ENCODE measurements around the gene PRKAG2.

PRKAG2 gene

DNA sequence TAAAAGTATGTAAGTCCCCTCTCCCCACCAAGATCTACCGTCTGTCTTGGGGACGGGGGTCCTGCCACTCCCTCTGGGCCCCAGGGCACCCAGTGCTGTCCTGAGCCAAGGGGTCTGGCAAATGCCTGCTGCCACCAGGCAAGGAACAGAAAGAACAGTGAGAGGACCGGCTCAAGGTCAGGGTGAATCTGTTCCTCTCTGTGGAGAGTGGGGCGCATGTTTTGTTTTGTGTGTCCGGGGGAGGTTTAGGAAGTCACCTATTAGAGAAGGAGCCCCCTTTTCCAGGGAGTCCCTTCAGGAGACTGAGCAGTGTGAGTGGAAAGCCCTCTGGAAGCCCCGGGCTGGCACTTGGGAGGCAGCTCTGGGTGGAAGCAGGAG is 198.7 kb downstream of the PRKAG2 start:
- DNase-seq (ENCODE audit: low spot score) = no peak

DNA sequence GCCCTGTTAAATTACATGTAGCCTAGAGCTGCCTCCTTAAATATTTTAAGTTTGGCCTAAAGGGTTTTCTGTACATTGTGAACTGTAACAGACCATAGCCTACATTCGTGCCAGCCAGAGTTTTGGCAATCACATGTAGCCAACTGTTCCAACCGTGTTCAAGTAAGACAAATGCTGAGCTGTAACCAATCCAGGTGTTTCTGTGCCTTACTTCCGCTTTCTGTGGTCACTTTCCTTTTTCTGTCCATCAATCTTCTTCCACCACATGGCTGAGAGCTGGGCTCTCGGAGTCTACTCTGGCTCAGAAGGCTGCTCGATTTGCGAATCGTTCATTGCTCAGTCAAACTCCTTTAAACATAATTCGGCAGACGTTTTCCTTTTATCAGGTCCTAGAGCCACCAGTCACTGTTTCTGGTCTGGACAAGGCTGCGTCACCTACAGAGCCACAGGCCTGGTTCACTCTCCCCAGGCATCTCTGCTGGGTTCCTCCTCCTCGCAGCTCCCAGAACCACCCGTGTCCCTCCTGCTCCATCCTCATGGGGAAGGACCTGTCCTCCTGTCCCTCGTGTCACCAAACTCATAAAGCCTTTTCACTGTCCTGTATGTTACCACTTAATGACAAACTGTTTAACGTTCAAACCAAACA is 199.2 kb downstream of the PRKAG2 start:
- DNase-seq (ENCODE audit: low spot score) = no peak

DNA sequence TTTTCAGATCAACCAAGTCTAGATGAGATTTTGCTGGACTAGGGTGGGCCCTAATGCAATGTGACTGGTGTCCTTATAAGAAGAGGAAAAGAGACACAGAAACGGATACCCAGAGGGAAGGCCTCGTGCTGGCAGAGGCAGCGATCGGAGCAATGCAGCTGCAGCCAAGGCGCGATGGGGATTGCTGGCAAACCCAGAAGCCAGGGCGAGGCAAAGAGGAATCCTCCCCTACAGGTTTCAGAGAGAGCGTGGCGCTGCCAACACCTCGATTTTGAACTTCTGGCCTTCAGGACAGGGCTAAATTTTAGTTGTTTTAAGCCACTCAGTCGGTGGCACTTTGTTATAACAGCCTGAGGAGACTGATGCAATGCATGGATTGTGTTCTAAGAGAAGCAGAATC is 200.2 kb downstream of the PRKAG2 start:
- DNase-seq (ENCODE audit: low spot score) = no peak

DNA sequence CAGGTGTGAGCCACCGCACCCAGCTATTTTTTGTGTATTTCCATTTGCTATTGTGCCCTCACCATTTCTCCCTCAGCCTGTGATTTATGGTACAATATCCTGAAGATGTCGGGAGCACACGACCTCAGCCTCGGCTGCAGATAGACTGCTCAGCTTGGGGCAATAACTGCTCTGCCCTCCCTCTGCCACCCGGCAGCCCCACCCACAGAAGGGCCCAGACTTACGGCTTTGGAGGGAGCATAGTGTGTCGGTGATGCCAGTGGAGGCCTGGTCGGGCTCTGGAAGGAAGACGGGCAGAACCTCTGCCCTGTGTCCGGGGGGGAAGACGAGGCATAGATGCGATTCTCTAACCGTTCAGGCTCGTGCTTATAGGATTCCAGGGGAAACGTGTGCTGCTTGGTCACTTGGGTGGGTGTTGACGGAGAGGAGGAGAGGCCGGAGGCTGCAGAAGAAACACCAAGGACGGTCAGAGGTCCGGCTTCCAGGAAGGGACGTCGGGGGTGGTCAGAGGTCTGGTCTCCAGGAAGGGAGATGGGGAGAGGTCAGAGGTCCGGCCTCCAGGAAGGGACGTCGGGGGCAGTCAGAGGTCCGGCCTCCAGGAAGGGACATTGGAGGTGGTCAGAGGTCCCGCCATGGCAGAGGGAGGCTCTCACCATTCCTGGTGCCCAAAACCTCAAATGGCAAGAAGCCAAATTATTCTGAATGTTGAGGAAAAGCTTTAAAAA is 201.6 kb downstream of the PRKAG2 start:
- no peak for DNase-seq (ENCODE audit: low spot score)

DNA sequence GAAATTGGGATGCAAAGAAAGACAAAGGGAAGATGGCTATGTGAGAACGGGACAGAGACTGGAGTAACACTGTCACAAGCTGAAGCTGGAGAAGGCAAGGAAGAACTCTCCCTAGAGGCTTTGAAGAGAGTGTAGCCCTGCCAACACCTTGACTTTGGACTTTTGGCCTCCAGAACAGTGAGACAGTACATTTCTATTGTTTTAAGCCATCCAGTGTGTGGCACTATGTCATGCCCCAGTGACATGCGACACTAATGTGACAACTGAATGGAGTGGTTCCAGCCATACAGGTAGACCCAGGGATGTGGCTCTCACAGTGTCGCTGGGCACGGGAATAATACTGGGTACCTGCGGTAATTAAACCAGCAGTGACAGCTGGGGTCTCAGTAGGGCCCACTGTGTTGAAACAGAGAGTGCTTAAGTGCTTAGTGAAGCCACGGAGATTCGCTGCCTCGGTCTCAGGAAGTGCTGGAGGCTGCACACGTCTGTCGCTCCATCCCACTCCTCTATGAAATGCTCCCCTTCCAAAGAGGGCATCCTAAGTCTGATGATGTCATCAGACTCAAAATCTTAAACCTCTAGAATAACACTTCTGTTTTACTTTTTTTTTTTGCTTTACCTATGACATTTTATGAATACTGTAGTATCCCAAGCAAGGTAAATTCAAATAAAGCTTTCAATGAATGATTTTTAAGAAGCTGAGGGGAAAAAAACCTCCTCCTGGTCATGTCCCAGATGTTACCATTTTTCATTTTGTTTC is 202.6 kb downstream of the PRKAG2 start:
- DNase-seq (ENCODE audit: low spot score) = no peak

DNA sequence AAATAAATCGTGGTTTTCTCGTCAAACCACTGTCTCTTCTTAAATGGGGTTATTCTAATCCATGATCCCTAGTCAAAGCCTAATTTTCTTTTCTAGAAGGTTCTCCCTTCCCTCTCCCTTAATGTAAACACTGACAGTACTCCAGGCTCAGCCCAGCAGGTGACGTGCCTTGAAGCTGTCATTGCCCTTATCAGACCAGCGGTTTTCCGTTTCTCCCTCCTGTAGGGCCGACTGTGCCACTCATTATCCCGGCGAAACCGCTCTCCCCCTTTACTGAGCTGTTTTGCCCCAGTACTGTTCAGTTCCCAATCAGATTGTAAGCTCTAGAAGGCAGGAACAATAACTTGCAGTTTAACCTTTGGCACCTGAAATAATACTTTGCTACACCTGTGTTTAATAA is 203.7 kb downstream of the PRKAG2 start:
- DNase-seq (ENCODE audit: low spot score) = no peak

DNA sequence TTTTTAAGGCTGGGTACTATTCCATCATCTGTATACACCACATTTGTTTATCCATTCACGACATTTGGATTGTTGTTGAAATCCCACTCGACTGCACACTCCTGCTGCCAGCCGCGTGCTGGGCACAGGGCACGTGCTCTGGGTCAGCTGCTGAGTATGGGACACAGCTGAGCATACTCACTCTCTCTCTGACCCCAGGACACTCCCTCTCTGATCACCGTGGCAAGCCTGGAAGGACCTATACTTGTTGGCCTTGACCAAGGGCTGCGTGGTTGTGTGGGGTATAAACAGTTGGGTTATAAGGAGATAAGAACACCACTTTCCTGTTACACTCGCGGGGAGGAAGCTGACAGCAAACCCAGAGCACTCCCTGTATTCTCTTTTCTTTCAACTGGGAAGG is 204.2 kb downstream of the PRKAG2 start:
- DNase-seq (ENCODE audit: low spot score) = no peak

DNA sequence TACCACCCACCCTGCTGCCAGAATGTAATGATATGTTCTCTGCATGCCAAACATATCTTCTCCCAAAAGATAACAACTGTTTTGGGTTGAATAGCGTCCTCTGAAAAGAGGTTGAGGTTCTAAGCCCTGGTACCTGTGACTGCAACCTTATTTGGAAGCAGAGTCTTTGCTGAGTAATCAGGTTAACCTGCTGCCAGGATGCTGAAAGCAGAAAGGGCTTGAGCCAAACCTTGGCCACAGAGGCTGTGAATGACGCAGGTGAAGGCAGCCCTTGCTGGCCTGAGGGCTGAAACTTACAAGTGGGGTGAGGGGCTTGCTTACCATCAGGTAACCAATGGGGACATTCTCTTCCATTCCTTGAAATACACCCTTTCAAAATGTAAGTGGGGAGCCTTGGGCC is 205.4 kb downstream of the PRKAG2 start:
- peak; percentile 68 for DNase-seq (ENCODE audit: low spot score)

DNA sequence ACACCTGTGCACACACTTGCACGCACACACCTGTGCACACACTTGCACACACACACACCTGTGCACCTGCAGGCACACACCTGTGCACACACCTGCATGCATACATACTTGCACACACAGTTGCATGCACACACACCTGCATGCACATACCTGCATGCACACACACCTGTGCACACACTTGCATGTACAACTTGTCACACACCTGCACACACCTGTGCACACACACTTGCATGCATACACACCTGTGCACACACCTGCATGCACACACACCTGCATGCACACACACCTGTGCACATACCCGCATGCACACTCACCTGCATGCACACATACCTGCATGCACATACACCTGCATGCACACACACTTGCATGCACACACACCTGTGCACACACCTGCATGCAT is 207.2 kb downstream of the PRKAG2 start:
- no peak for DNase-seq (ENCODE audit: low spot score)

DNA sequence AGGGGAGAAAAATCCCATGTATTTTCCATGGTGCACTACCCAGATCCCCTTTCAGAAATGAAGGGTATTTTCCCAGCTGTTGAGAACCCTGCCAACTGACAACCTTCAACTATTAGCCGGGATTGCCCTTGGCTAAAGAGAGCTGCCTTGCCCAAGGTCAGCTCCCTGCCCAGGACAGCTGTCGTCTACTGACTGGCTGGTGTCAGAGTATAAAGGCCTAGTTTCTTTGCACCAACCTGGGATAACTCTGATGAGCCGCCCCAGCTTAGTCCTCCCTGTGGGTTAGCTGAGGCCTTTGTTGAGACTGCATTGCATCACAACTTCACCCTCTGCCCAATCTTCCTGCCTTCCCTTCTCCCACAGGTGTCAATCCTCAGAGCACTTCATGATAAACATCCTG is 210.0 kb downstream of the PRKAG2 start:
- no peak for DNase-seq (ENCODE audit: low spot score)

DNA sequence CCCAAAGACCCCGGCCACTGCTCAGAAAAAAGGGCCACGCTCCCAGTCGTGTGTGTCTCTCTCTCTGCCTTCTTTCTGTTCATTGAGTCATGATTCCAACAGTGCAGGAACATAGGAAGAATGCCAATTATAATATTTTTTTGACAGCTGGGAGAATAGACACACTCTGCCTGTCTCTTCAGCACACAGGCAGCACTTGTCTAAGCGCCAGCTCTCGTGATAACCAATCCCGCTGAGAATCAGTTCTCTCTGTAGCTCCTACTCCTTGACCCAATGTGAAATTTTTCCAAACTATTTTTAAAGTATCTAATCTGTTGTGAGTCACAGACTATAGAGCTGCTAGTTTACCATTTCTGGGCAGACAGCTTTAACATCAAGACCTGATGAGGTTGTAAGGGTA is 211.5 kb downstream of the PRKAG2 start:
- peak; percentile 48 for DNase-seq (ENCODE audit: low spot score)

DNA sequence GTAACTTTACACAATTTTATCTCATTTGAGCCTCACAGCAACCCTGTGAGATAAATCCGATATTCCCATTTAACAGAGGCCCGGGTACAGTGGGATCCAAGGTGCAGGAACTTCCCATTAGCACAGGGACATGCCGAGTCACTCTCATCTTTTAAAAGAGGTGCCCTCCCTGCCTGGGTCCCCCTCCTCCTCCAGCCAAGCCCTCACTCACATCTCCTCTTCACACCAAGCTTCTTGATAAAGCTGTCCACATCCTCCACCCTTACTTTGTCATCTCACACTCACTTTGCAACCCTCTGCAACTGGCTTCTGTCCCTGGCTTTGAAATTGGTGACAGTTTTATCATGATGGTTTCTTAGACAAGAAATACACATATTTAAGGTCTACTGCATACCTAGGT is 212.6 kb downstream of the PRKAG2 start:
- no peak for DNase-seq (ENCODE audit: low spot score)

DNA sequence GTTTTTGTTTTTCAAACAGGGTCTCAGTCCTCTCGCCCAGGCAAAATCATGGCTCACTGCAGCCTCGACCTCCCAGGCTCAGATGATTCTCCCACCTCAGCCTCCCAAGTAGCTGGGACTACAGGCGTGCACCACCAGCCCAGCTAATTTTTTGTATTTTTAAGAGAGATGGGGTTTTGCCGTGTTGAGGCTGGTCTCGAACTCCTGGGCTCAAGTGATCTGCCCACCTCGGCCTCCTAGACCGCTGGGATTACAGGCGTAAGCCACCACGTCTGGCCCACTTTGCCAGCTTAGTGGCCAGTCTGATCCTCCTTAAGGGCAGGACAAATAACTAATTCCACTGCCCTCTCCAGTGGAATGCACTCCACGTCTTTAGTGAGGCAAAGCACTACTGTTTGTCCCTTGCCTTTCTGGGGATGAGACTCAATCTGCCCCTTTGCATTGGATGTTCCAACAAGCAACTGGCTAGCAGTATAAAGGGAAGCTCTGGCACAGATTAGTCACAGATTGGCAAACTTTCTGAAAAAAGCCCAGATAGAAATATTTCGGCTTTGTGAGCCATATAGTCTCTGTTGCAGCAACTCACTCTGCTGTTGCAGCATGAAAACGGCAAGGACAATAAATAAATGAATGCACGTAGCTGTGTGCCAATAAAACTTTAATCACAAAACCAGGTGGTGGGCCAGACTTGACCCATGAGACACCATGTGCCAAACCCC is 213.4 kb downstream of the PRKAG2 start:
- no peak for DNase-seq (ENCODE audit: low spot score)

DNA sequence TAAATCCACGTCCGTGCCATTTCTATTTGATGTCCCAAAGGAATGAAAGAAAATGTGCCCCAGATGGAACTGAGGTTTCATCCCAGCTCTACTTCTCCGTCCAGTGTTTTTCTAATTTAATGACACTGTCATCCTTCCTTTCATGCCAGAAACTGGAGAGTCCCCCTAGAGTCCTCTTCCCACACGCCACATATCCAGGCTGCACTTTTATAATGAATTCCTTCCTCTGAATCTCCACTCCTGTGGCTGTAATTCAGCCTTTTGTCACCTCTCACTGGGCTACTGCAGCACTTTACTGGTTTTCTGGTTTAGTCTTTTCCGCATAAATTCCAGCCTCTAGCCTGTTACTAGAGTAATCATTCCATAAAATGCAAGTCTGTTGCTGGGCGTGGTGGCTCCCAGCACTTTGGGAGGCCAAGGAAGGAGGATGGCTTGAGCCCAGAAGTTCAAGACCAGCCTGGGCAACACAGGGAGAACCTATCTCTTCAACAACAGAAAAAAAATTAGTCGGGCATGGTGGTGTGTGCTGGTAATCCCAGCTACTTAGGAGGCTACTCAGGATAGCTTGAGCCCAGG is 214.6 kb downstream of the PRKAG2 start:
- DNase-seq (ENCODE audit: low spot score) = no peak

DNA sequence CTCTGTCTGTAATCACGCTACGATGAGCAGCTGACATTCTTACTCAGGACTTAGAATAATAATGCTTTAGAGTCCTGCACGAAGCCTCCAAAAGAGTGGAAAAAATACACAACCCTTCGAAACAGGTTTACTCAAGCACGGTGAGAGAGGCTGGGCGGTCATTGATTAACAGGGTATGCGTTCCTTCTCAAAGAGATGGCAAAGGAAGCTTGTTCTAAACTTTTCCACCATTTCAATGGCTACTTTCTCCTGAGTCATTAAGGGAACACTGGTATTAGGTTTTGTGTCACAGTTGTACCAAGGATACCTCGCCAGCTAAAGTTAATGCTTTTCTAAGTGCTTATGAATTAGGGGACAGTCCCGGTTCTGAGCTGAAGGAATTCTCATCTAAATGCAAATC is 215.3 kb downstream of the PRKAG2 start:
- no peak for DNase-seq (ENCODE audit: low spot score)

DNA sequence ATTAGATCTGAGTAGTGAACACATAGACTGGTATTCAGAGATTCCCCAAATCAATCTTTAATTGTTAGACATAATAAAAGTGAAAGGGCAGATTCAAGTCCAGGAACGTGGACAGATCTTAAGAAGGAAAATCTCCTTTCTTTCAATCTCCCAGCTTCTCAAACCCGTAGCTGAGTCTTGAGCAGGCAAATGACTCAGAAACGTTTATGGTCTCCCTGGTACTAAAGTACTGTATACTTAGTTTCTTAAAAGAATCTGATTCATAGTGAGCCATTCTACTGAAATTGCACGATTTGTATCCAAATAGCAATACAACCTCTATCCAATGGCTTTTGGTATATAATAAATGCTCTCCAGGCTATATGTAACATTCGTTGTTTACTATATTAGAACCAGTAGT is 216.8 kb downstream of the PRKAG2 start:
- no peak for DNase-seq (ENCODE audit: low spot score)

DNA sequence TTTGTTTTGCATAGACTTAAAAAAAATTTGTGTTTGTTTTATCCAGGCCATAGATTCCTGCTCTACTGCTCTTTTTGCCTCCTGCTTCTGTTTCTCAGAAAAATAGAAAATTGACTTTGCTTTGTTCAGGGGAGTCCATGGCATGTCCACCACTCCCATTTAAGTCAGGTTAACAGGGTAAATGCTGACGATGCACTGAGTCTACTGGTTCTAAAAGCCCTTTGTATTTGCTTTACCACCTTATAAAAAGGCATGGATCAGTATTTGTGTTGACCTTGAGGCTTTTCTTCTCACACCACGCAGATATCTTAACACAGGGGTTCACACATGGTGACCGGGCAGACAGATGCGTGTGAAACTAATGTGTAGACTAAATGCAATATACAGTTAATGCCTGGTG is 217.7 kb downstream of the PRKAG2 start:
- no peak for DNase-seq (ENCODE audit: low spot score)

DNA sequence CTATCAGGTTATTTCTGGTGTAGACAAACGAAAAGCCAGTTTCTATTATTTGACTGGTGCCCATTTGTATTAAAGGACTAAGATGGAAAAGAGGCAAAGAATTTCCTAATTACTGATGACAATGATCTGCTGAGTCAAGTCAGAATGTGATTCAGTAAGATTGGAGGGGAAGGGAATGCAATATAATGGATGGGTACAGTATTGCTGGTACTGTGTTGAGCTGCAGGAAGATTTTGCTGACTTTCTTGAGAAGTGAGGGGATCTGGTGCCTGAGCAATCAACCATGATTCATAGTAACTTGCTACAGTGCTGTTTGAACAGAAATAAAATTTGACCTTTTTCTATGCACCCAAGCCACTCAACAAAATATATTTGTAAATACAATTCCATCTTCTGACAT is 218.1 kb downstream of the PRKAG2 start:
- DNase-seq (ENCODE audit: low spot score) = no peak

DNA sequence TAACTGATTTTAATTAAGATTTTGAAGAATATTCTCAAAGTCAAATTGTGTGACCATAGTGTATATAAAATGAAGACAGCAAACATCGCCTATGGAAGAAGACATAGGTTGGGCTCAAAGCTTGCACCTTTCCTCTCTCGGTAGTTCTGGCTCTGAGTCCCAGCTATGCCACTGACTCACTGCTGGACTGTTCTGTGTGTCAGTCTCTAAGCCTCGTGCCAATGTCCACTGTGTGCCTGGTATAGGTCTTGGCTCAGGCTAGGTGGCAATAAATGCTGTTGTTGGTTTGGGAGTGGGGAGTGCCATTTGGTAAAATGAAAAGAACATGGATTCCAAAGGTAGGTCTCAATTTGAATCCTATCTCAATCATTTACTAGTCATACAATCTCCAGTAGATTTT is 219.7 kb downstream of the PRKAG2 start:
- DNase-seq (ENCODE audit: low spot score) = no peak

DNA sequence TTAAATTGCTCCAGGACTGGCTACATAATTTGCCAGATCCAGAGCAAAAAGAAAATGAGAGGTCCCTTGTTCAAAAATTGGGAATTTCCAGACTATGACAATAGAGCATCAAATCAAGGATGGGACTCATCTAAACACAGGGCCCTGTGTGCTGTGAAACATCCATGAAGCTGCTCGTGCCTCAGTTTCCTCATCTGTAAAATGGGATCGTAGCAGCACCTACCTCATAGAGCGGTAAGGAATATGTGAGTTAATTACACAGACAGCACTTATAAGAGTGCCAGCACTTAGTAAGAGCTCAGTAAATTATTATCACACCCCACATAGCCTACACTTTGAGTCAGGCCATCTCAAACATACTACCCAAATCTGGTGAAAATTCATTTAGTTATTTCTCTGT is 221.4 kb downstream of the PRKAG2 start:
- no peak for DNase-seq (ENCODE audit: low spot score)

DNA sequence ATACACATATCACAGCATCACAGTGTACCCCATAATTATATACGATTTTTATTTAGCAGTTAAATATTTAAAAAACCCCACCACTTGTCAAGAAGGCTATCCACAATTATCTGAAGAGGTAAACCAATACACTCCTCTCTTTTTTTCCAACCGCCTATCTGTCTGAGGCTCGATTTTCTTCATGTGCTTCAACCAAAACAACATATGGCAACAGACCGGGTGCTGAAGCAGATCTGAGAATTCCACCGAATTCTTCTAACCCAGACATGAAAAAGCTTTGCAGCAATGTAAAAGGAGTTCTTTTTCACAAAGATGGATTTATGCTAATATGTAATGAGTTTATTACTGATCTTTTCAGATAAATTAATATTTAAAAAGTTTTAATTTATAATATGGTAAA is 224.8 kb downstream of the PRKAG2 start:
- peak; percentile 35 for DNase-seq (ENCODE audit: low spot score)

DNA sequence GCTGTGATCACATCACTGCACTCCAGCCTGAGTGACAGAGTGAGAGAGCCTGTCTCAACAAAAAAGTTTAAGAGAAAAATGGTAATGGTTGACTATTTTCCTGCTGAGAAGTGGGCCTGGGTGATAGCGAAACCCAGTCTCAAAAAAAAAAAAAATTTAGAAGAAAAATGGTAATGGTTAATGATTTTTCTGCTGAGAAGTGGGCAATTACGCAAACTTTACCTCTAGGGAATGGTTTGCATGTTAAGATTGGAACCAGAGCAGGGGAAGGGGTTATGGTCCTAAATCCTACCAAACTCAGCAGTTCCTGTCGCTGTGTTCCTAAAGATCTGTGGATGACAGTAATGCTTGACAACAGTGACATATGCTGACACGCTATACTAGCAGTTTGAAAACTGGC is 226.8 kb downstream of the PRKAG2 start:
- no peak for DNase-seq (ENCODE audit: low spot score)
